Body of pancreas (tissue), 4 donors: ENCODE results near the gene CADM2. TPM values are rescaled to one million over a fixed set of nuclear protein-coding genes. Genes with fewer than 3 reads are reported as not detected.

ENCODE experiments used
- ATAC-seq: fragments of 150-250 bp; one replicate; pipeline ENCODE4 v1.9.1; 2016
- DNase-seq, 4 donors: peaks; one replicate each; pipeline ENCODE4 v3.0.0-alpha.2; 2019
- H3K27ac ChIP-seq, 4 donors: fragments of 200-600 bp; sonication (generic); 1 replicate in 3 of 4; 2 replicates in 1 of 4; pipeline versions ENCODE4 v1.5.1 to v1.6.1; 2016 to 2019; ENCODE audit warnings: mild to moderate bottlenecking in 1 of 4, mixed read lengths in 1 of 4, moderate library complexity in 1 of 4
- H3K27me3 ChIP-seq, 2 donors: fragments of 200-600 bp; sonication (generic); one replicate each; pipeline ENCODE4 v1.6.0; 2016; ENCODE audit warnings: mild to moderate bottlenecking in 1 of 2
- H3K36me3 ChIP-seq, 2 donors: fragments of 200-600 bp; sonication (generic); replicated peaks in 1 of 2; 2 replicates each; pipeline ENCODE4 v1.5.1; 2016; ENCODE audit warnings: low read depth in 2 of 2; ENCODE audit not compliant: insufficient read depth in 1 of 2
- H3K4me1 ChIP-seq: fragments of 200-600 bp; sonication (generic); one replicate; pipeline ENCODE4 v1.6.0; 2016
- H3K4me3 ChIP-seq, 2 donors: fragments of 200-600 bp; sonication (generic); 1 replicate in 1 of 2; 2 replicates in 1 of 2; pipeline ENCODE4 v1.5.1; 2016 to 2019
- H3K9me3 ChIP-seq, 3 donors: fragments of 200-600 bp; sonication (generic); 1 replicate in 2 of 3; 2 replicates in 1 of 3; pipeline ENCODE4 v1.5.1; 2016
- CTCF ChIP-seq, 7 experiments: fragments of 450-650 bp in 4 of 7; fragments of 200-600 bp in 3 of 7; sonication (generic) in 3 of 7; IDR thresholded peaks; one replicate each; pipeline ENCODE4 v1.5.1; 2016 to 2019; ENCODE audit warnings: antibody characterized with exemption in 7 of 7
- POLR2A ChIP-seq, 3 donors: fragments of 450-650 bp; IDR thresholded peaks; one replicate each; pipeline ENCODE4 v1.6.1; 2016; ENCODE audit warnings: antibody characterized with exemption in 3 of 3, mild to moderate bottlenecking in 2 of 3
- WGBS, 2 donors: methylation state at CpG; one replicate each; pipeline ENCODE4 v1.1.5; 2017; 5-methylcytosine and 5-hydroxymethylcytosine counted together
- intact Hi-C: fragments of 100-400 bp; cut with DNase I; formaldehyde crosslinking; loops from one replicate; pipeline ENCODE4 v1.15.1; 2023
- microRNA-seq, 2 donors: library from miRNA; unstranded; fragments of <30 nt; microRNA quantifications; one replicate each; pipeline ENCODE4, GENCODE V29; 2016; ENCODE audit warnings: borderline number of aligned reads in 2 of 2, borderline replicate concordance in 2 of 2
- small RNA-seq: library from RNA; depleted of rRNA; stranded (forward); fragments of <200 nt; gene quantifications from one replicate; pipeline ENCODE3, GENCODE V24; 2016
- total RNA-seq, 2 donors: library from RNA; depleted of rRNA; stranded (reverse); fragments of >200 nt; gene quantifications; one replicate each; pipeline ENCODE4 v1.1.0, GENCODE V29; 2016

The CADM2 gene
- total RNA-seq, 2 donors from 2014 or later = 0.26 to 1.3 TPM

- intact Hi-C loops = no loop called here
- Histone ChIP-seq H3K9me3 (no peaks in the 10 kb centered on the region), H3K27ac (no peak overlapping the region), H3K4me3 (no peak overlapping the region), H3K36me3 (no peaks in the 10 kb centered on the region), H3K4me1 (no peaks in the 10 kb centered on the region), H3K27me3 (no peaks in the 10 kb centered on the region)
- no peak for ATAC-seq
- WGBS, 2 donors = 22 to 58% methylated on average over 2 of the region's 2 CpGs
- TF ChIP-seq CTCF (IDR thresholded peaks at IDR 0.05) (no peak), POLR2A (IDR thresholded peaks at IDR 0.05) (no peak)
- DNase-seq = no peak
Observed at GRCh38 chr3:86109434-86109833, 1150.6 kb downstream of the CADM2 start.

Small RNAs within 50 kb of the gene (microRNA-seq; reads per million reads assigned to microRNA genes)
- gene MIR5688 = 0 reads per million in 2 donors

Small RNAs within 50 kb of the gene (small RNA-seq; reads per million reads assigned to genes)
- not detected for gene MIR5688
